Hematopoietic multipotent progenitor cell treated with erythropoietin and hydrocortisone succinate and interleukin-3 and kit ligand, for 6 days (in vitro differentiated cells): ENCODE data around the gene INPP5J.

Experiments used
- DNase-seq: peaks from one replicate; pipeline ENCODE4 v3.0.0-alpha.2; 2015

Gene INPP5J

GRCh38 chr22:31126869-31127175 is 4.1 kb downstream of the INPP5J start:
- no peak for DNase-seq

DNA sequence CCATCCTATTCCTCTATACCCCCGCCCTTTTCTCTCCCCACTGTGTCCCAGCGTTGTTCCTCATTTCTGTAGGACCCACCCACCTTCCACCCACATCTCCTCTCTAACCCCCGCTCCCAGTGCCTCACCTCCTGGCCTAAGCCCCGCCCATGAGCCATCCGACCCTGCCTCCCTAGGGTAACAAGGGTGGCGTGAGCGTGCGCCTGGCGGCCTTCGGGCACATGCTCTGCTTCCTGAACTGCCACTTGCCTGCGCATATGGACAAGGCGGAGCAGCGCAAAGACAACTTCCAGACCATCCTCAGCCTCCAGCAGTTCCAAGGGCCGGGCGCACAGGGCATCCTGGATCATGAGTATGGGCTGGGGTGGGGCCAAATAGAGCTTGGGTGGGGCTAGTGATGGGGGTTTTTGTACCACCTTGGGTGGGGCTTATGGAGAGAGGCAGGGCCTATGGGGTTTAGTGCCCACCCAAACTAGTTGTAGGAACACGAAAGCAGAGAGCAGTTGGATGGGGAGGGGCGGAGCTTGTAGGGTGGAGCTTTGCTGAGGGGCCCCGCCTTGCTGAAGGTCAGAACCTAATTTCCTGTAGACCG is 4.5 kb downstream of the INPP5J start:
- DNase-seq = peak; percentile 35

DNA sequence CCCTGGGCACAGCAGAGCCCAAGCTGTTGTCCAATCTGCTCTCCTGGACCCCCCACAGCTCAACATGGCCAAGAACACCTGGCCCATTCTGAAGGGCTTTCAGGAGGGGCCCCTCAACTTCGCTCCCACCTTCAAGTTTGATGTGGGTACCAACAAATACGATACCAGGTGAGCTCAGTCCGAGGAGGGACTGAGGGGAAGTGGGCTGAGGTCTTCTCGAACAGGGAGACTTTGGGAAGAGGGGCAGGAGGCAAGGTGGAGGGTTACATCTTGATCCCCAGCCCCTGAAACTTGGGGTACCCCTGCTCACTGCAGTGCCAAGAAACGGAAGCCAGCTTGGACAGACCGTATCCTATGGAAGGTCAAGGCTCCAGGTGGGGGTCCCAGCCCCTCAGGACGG is 5.4 kb downstream of the INPP5J start:
- no peak for DNase-seq

- no peak for DNase-seq
Measured at GRCh38 chr22:31130873-31131272, 8.1 kb downstream of the INPP5J start.

GRCh38 chr22:31133911-31134310 is 11.1 kb downstream of the INPP5J start:
- no peak for DNase-seq

GRCh38 chr22:31134688-31135087 is 11.9 kb downstream of the INPP5J start:
- DNase-seq = no peak

GRCh38 chr22:31135706-31136105 is 12.9 kb downstream of the INPP5J start:
- no peak for DNase-seq

- no peak for DNase-seq
Measured at GRCh38 chr22:31136155-31136554, 13.4 kb downstream of the INPP5J start.

- no peak for DNase-seq
Measured at GRCh38 chr22:31136711-31137110, 13.9 kb downstream of the INPP5J start.

DNA sequence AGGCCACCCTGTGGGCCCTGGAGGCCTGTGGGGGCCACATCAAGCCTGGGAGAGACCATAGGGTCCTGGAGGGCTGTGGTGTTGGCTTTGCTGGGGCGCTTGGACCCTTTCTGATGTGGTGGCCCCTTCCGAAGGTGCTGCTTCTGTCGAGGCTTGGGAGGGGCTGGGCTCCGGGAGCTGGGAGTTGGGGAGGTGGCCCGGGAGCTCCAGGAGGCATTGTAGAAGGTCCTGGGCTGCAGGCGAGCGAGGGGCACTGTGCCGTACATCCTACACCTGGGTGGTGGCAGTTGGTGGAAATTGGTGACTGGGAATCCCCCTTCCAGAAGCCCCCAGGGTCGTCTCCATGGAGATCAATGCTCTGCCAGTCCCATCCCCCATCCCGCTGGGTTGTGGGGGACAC is 15.0 kb downstream of the INPP5J start:
- no peak for DNase-seq

DNA sequence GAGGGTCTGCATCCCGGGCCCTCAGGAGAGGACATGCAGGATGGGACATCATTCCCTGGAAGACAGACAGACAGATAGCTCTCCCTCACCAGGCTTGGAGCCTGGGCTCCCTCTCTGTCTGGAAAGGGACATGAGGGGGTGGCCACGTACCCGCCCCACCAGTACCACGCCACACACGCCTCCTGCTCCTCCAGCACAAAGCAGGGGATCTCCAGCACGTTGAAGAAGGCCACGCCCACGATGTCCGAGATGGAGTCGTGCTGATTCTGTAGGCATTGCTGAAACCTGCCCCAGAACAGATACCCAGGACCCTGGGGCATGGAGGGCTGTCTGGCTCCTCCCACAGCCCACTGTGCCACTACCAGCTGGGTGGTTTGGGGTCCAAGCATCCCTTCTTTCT is 15.4 kb downstream of the INPP5J start:
- DNase-seq = no peak

DNA sequence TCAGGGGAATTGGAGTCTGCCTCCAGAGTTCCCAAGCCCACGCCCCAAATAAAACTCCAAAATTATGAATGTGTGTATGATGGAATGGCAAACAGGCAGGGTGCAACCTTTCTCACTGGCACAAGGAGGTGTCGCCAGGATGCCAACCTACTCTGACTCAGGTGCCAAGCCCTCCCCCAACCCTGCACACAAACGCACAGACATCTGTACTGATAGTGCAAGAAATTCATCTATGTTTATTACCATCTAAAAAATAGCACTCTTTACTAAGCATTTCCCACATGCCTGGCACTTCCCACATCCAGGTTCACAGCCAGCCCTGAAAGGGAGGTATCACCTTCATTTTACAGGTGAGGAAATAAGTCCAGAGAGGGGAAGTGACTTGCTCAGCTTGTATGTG is 16.3 kb downstream of the INPP5J start:
- no peak for DNase-seq

DNA sequence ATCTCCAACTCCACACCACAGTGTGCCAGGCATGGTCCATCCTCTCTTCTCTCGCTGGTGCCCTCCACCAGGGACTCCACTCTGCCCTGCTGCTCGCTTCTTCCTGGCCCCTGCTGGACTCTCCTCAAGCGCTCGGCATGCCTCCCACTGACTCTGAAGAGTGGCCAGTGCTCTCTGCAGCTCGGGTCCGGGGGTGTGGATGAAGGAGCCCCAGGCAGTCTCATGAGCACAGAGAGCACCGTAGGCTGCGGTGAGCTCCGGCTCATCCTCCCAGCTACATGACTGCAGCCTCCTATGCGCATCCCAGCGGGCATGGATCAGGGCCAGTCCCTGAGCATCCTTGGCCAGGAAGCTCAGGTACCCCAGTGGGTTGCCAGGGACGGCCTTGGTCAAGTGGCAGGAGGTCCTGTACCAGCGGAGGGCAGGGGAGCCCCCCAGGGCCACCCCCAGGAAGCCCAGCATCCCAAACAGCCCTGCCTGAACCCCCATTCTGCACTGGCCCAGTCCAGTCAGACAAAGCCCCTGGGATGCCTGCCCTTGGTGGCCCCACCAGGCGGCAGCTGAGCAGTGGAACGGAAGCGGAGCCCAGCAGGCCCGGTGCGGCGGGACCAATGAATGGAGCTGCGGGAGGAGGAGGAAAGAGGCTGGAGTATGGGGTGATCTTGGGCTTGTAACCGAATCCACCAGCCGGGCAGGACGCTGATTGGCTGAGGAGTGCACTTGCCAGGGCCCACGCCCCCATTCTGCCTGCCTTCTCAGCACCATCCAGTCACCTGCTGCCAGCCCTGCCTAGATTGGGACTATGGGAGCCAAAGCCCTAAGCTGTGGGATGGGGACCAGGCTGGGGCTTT is 17.3 kb downstream of the INPP5J start, which contains the start of gene PLA2G3:
Gene PLA2G3 (minus strand): TSS at position 643 of the 851 bp plus-strand sequence. CDS start 154 bp downstream, at position 489.
- DNase-seq = peak; percentile 25

DNA sequence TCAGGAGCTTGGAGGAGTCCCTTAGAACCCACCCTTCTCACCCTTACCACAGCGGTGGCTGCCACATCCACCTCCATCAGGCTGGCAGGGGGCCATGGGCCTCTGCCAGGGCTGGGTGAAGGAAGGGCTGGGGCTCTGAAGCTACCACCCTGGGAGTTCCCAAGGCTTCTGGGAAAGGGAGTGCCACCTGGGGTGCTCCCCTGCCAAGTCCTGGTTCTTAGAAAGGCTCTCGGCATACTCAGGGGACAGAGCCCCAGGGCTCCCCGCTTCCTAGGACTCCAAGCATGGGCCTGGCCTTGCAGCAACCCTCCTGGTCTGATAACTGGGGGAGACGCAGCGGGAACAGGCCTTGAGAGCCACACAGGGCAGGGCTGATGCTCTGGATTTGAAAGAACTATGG is 18.0 kb downstream of the INPP5J start:
- DNase-seq = no peak

GRCh38 chr22:31141551-31141950 is 18.8 kb downstream of the INPP5J start:
- no peak for DNase-seq

GRCh38 chr22:31142285-31142684 is 19.5 kb downstream of the INPP5J start:
- no peak for DNase-seq

- DNase-seq = no peak
Measured at GRCh38 chr22:31143038-31143437, 20.3 kb downstream of the INPP5J start.

GRCh38 chr22:31143537-31143936 is 20.8 kb downstream of the INPP5J start:
- DNase-seq = no peak

DNA sequence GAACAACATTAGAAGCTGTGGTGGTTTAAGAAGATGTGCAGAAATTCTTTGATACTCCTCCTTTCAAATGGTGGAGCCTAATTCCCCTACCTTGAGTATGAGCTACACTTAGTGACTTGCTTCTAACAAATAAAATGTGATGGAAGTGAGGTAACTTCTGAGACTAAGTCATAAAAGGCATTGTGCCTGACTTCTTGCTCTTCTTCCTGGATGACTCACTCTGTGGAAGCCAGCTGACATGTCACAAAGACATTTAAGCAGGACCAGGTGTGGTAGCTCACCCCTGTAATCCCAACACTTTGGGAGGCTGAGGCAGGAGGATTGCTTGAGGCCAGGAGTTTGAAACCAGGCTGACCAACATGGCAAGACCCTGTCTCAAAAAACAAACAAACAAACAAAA is 21.5 kb downstream of the INPP5J start:
- no peak for DNase-seq

GRCh38 chr22:31148488-31148887 is 25.7 kb downstream of the INPP5J start:
- no peak for DNase-seq

- DNase-seq = peak; percentile 87
Measured at GRCh38 chr22:31148953-31149627, 26.3 kb downstream of the INPP5J start.

DNA sequence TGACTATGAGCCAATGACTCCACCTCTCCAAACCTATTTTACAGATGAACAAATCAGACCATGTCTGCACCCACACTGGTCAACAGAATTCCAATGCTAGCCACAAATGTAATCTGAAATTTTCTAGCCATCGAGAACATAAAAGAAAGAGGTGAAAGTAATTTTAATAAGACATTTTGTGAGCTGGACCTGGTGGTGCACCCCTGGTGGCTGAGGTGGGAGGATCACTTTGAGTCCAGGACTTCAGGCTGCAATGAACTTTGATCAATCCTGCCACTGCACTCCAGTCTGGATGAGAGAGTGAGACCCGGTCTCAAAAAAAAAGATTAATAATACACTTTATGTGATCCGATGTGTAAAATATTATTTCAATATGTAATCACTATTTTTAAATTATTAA is 27.8 kb downstream of the INPP5J start:
- peak; percentile 28 for DNase-seq

GRCh38 chr22:31151872-31152271 is 29.1 kb downstream of the INPP5J start:
- no peak for DNase-seq

DNA sequence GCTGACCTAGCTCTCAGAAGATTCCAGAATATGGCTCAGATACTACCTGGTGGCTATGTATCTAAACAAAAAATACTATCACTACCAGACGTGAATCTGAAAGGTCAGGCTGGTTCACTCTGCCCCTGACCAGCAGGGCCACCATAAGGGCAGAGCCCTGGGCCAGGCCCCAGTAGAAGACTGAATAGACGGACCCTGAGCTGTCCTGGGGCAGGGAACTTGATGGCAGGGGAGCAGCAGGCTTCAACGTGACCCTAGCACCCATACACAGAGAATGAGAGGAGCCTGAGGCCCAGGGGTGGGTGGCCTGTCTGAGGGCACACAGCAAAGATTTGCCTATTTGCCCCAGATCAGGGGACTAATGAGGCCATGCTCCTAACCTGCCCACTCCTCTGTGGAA is 30.6 kb downstream of the INPP5J start:
- no peak for DNase-seq
